Lung (tissue), 12 donors: ENCODE measurements around the gene KIF7. TPM values are rescaled to one million over a fixed set of nuclear protein-coding genes. Genes with fewer than 3 reads are reported as not detected.

ENCODE experiments used
- ATAC-seq: fragments of 200-7000 bp; cut with Tn5 transposase; one replicate; pipeline ENCODE4 v1.9.1; 2020; ENCODE audit warnings: moderate number of reproducible peaks; ENCODE audit not compliant: insufficient read depth, low FRiP score
- DNase-seq, 3 donors: peaks; one replicate each; pipeline ENCODE4 v3.0.0-alpha.2; 2013 to 2017
- H3K27ac ChIP-seq, 2 donors: one replicate each; pipeline ENCODE4 v1.5.1; 2013; ENCODE audit warnings: mild to moderate bottlenecking in 2 of 2, moderate library complexity in 2 of 2, control low read depth in 1 of 2, inconsistent platforms in 1 of 2, low read depth in 1 of 2, low read length in 1 of 2
- H3K27me3 ChIP-seq, 3 donors: one replicate each; pipeline ENCODE4 v1.5.1; 2013; ENCODE audit warnings: low read length in 2 of 3; ENCODE audit not compliant: control insufficient read depth in 3 of 3, insufficient read depth in 3 of 3
- H3K36me3 ChIP-seq, 4 donors: one replicate each; pipeline ENCODE4 v1.5.1; 2013; ENCODE audit warnings: low read length in 4 of 4, mild to moderate bottlenecking in 1 of 4, moderate library complexity in 1 of 4; ENCODE audit not compliant: control insufficient read depth in 4 of 4, insufficient read depth in 4 of 4
- H3K4me1 ChIP-seq, 5 donors: one replicate each; pipeline ENCODE4 v1.5.1; 2013; ENCODE audit warnings: low read length in 5 of 5, mild to moderate bottlenecking in 2 of 5, moderate library complexity in 1 of 5; ENCODE audit not compliant: control insufficient read depth in 5 of 5, insufficient read depth in 5 of 5
- H3K4me3 ChIP-seq: one replicate; pipeline ENCODE4 v1.5.1; 2013; ENCODE audit warnings: mild to moderate bottlenecking, control low read depth, moderate library complexity
- H3K9ac ChIP-seq, 2 donors: one replicate each; pipeline ENCODE4 v1.5.1; 2013; ENCODE audit warnings: low read length in 2 of 2, control low read depth in 1 of 2; ENCODE audit not compliant: insufficient read depth in 1 of 2
- H3K9me3 ChIP-seq, 4 donors: one replicate each; pipeline ENCODE4 v1.5.1; 2013; ENCODE audit warnings: low read length in 3 of 4, mild to moderate bottlenecking in 1 of 4, moderate library complexity in 1 of 4; ENCODE audit not compliant: control insufficient read depth in 4 of 4, insufficient read depth in 3 of 4
- CTCF ChIP-seq: IDR thresholded peaks from 2 replicates; pipeline ENCODE4 v1.5.1; 2012; ENCODE audit warnings: mild to moderate bottlenecking; ENCODE audit errors: control extremely low read depth, extremely low read depth
- WGBS, 2 donors: extraction: QIAGEN DNeasy Blood & Tissue Kit; methylation state at CpG; one replicate each; pipeline ENCODE4 v1.1.7; 2013; 5-methylcytosine and 5-hydroxymethylcytosine counted together
- polyA plus RNA-seq, 2 donors: library from polyadenylated mRNA; stranded (reverse); fragments of 200-250 nt; gene quantifications; one replicate each; pipeline ENCODE4 v1.2.1, GENCODE V29; 2013
- total RNA-seq, 2 donors: library from RNA; depleted of rRNA in 1 of 2; stranded (reverse); fragments of >200 nt in 1 of 2; gene quantifications; one replicate each; pipeline ENCODE4 v1.2.1, GENCODE V29; 2014 to 2021
- donor health status: control.
- donor health status: control.
- donor health status: Bipolar disorder and iron deficiency.
- donor health status: healthy.
- donor health status: DM: yes; HTN: yes; CAD: no.

Gene KIF7
- total and polyA plus RNA-seq, 4 donors: 1.3 to 6.5 (median 2.7) TPM

- TF ChIP-seq CTCF: no peak
- DNase-seq: no peak
- peaks cover 0 to 2% (median 0%) of the 10 kb centered on the region in 4 donors for H3K9me3 ChIP-seq
- H3K27me3 ChIP-seq: no peaks in the 10 kb centered on the region
- H3K4me1 ChIP-seq: no peaks in the 10 kb centered on the region
- no peak for ATAC-seq
- 75 to 90% methylated on average over 1 of the region's 1 CpG for WGBS, 2 donors
- peaks cover 0 to 19% (median 7%) of the 10 kb centered on the region in 4 donors for H3K36me3 ChIP-seq
- no peak overlapping the region for H3K27ac ChIP-seq
- H3K9ac ChIP-seq: no peak overlapping the region
- no peak overlapping the region for H3K4me3 ChIP-seq
Observed at GRCh38 chr15:89623165-89623564, 32.1 kb downstream of the KIF7 start.

GRCh38 chr15:89621547-89621946 lies 33.7 kb downstream of the KIF7 start:
- H3K27me3 ChIP-seq: no peaks in the 10 kb centered on the region
- WGBS, 2 donors: 83% methylated on average over 4 of the region's 4 CpGs
- TF ChIP-seq CTCF: no peak
- no peaks in the 10 kb centered on the region for H3K9me3 ChIP-seq
- H3K36me3 ChIP-seq: peaks cover 0 to 19% (median 3%) of the 10 kb centered on the region in 4 donors
- H3K9ac ChIP-seq: no peak overlapping the region
- DNase-seq (no peak), ATAC-seq (no peak)
- no peaks in the 10 kb centered on the region for H3K4me1 ChIP-seq
- no peak overlapping the region for H3K4me3 ChIP-seq
- no peak overlapping the region for H3K27ac ChIP-seq

- 99% methylated on average over 4 of the region's 4 CpGs for WGBS, 2 donors
- TF ChIP-seq CTCF: no peak
- Histone ChIP-seq H3K4me3 (no peak overlapping the region), H3K36me3 (peaks cover 0 to 22% (median 5%) of the 10 kb centered on the region in 4 donors), H3K9me3 (peaks cover 2 to 7% (median 5%) of the 10 kb centered on the region in 4 donors), H3K27ac (no peak overlapping the region), H3K27me3 (no peaks in the 10 kb centered on the region), H3K9ac (no peak overlapping the region), H3K4me1 (no peaks in the 10 kb centered on the region)
- DNase-seq (no peak), ATAC-seq (no peak)
Observed at GRCh38 chr15:89616228-89616627, 39.0 kb downstream of the KIF7 start.

GRCh38 chr15:89615135-89615534 lies 40.1 kb downstream of the KIF7 start:
- Histone ChIP-seq H3K27me3 (no peaks in the 10 kb centered on the region), H3K9me3 (peaks cover 2 to 7% (median 5%) of the 10 kb centered on the region in 4 donors), H3K4me3 (no peak overlapping the region), H3K4me1 (no peaks in the 10 kb centered on the region), H3K36me3 (peaks cover 0 to 28% (median 5%) of the 10 kb centered on the region in 4 donors), H3K9ac (no peak overlapping the region), H3K27ac (no peak overlapping the region)
- 96 to 97% methylated on average over 1 of the region's 1 CpG for WGBS, 2 donors
- DNase-seq: no peak
- no peak for TF ChIP-seq CTCF
- no peak for ATAC-seq
